Osteocyte (in vitro differentiated cells): Measurements from ENCODE around the gene CEP170B. TPM values are rescaled to one million over a fixed set of nuclear protein-coding genes. Genes with fewer than 3 reads are reported as not detected.
A peak's percentile ranks its signal among the peaks of the same experiment; 100 is the strongest.

Experiments used
- DNase-seq: peaks from one replicate; pipeline ENCODE4 v3.0.0; 2021; ENCODE audit warnings: mixed read lengths; ENCODE audit not compliant: unreplicated experiment; ENCODE audit errors: extremely low spot score
- H3K27ac Mint-ChIP-seq: one replicate; pipeline ENCODE4 v1.8.0; 2021; ENCODE audit warnings: mild to moderate bottlenecking, mixed read lengths; ENCODE audit not compliant: unreplicated experiment
- H3K27me3 Mint-ChIP-seq: one replicate; pipeline ENCODE4 v1.8.0; 2021; ENCODE audit warnings: mixed read lengths; ENCODE audit not compliant: unreplicated experiment
- H3K36me3 Mint-ChIP-seq: one replicate; pipeline ENCODE4 v1.8.0; 2021; ENCODE audit warnings: mixed read lengths; ENCODE audit not compliant: unreplicated experiment
- H3K4me1 Mint-ChIP-seq: one replicate; pipeline ENCODE4 v1.8.0; 2021; ENCODE audit warnings: mixed read lengths; ENCODE audit not compliant: unreplicated experiment
- H3K4me3 Mint-ChIP-seq: one replicate; pipeline ENCODE4 v1.8.0; 2021; ENCODE audit warnings: mild to moderate bottlenecking, moderate library complexity, mixed read lengths; ENCODE audit not compliant: unreplicated experiment
- H3K9me3 Mint-ChIP-seq: one replicate; pipeline ENCODE4 v1.8.0; 2021; ENCODE audit warnings: mixed read lengths; ENCODE audit not compliant: unreplicated experiment
- CTCF ChIP-seq: fragments of 200-600 bp; sonication (generic); IDR thresholded peaks from 2 replicates; pipeline ENCODE4 v1.5.0; 2021; ENCODE audit warnings: antibody characterized with exemption, mild to moderate bottlenecking, moderate library complexity
- total RNA-seq: library from RNA; stranded (reverse); gene quantifications from 2 replicates; pipeline ENCODE4 v1.2.1, GENCODE V29; 2021

The CEP170B gene
- total RNA-seq, 1 donor from 2014 or later: 26.4 TPM

DNA sequence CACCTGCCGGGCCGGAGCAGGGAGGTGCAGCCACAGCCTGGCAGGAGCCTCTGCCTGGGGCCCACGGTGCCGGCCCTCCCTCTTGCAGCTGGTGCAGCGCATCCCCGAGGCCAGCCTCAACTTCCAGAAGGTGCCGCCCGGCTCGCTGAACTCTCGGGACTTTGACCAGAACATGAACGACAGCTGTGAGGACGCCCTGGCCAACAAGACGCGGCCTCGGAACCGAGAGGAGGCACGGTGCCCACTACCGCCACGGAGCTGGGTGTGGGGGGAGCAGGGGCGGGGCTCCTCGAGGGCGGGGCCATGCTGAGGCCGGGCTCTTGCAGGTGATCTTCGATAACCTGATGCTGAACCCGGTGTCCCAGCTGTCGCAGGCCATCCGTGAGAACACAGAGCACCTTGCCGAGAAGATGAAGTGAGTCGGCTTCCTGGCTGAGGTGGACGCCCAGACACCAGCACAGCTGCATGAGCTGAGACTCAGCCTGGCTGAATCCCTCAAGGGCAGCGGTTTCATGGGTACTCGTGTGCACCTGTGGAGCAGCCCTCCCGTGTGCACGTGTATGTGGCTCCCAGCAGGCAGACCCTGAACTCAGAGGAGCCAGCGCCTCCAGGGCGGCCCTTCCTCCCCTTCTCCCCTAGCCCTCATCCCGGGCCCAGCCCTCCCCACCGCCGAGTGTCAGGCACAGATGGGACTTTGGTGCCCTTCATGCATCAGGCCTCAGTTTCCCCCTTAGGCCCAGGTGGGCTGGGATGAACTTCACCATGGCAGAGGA is 28.6 kb downstream of the CEP170B start:
- no peak overlapping the region for H3K27ac Mint-ChIP-seq
- H3K36me3 Mint-ChIP-seq: peaks cover 3% of the 10 kb centered on the region
- H3K9me3 Mint-ChIP-seq: no peaks in the 10 kb centered on the region
- H3K4me1 Mint-ChIP-seq: peaks cover 5% of the 10 kb centered on the region
- TF ChIP-seq CTCF: no peak
- H3K27me3 Mint-ChIP-seq: no peaks in the 10 kb centered on the region
- no peak for DNase-seq
- H3K4me3 Mint-ChIP-seq: no peak overlapping the region

DNA sequence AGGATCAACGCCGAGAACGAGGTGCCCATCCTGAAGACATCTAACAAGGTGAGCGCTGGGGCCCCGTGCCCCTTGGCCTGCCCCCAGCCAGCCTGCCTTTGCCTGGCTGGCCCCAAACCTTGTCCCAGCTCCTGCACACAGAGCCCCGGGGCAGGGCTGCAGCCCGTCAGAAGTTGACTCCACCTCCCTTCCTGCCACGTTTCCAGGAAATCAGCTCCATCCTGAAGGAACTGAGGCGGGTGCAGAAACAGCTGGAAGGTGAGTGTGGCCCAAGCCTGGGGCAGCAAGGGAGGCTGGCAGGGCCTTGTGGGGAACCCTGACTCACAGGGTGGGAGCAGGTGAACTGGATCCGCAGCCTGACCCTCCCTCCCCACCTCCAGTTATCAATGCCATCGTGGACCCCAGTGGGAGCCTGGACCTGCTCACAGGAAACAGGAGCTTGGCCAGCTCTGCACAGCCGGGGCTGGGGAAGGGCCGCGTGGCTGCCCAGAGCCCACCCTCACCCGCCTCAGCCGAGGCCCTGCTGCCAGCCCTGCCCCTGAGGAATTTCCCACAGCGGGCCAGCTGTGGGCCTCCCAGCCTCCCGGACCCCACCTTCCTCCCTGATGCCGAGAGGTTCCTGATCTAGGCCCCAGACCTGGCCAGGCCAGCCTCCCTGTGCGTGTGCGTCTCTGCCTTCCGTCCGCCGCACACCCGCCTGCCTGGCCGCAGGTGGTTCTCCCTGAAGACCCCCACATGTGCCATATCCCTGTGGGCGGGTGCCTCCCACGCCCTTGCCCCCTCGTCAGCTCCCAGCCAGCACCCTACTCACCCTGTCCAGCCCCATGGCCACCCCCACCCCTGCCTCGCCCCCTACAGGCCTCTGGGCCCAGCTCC is 29.5 kb downstream of the CEP170B start:
- peaks cover 5% of the 10 kb centered on the region for H3K4me1 Mint-ChIP-seq
- no peak for DNase-seq
- H3K27ac Mint-ChIP-seq: no peak overlapping the region
- H3K27me3 Mint-ChIP-seq: peaks cover under 1% of the 10 kb centered on the region
- H3K9me3 Mint-ChIP-seq: no peaks in the 10 kb centered on the region
- no peak overlapping the region for H3K4me3 Mint-ChIP-seq
- no peak for TF ChIP-seq CTCF
- H3K36me3 Mint-ChIP-seq: no peaks in the 10 kb centered on the region

- H3K27me3 Mint-ChIP-seq: peaks cover 6% of the 10 kb centered on the region
- no peaks in the 10 kb centered on the region for H3K36me3 Mint-ChIP-seq
- no peaks in the 10 kb centered on the region for H3K9me3 Mint-ChIP-seq
- H3K4me1 Mint-ChIP-seq: peaks cover 5% of the 10 kb centered on the region
- no peak overlapping the region for H3K4me3 Mint-ChIP-seq
- DNase-seq: no peak
- TF ChIP-seq CTCF: no peak
- no peak overlapping the region for H3K27ac Mint-ChIP-seq
Observed at GRCh38 chr14:104895207-104895785, 30.2 kb downstream of the CEP170B start.

GRCh38 chr14:104895786-104896661 is 31.0 kb downstream of the CEP170B start:
- no peak overlapping the region for H3K27ac Mint-ChIP-seq
- no peaks in the 10 kb centered on the region for H3K36me3 Mint-ChIP-seq
- H3K4me3 Mint-ChIP-seq: no peak overlapping the region
- TF ChIP-seq CTCF: no peak
- H3K4me1 Mint-ChIP-seq: peaks cover 5% of the 10 kb centered on the region
- DNase-seq: peak; percentile 84
- H3K27me3 Mint-ChIP-seq: peaks cover 11% of the 10 kb centered on the region
- H3K9me3 Mint-ChIP-seq: no peaks in the 10 kb centered on the region
